Keratinocyte (primary cell): Measurements from ENCODE around the gene WDR33. TPM values are rescaled to one million over a fixed set of nuclear protein-coding genes. Genes with fewer than 3 reads are reported as not detected.

Experiments
- DNase-seq: peaks from one replicate; pipeline ENCODE4 v3.0.0-alpha.2; 2011; ENCODE audit warnings: low read depth, missing footprints, low spot score
- FAIRE-seq: peaks from 2 replicates; lab custom pipeline; 2011; peaks lifted over from hg19 to GRCh38; lab: Jason Lieb, UNC
- H2AFZ ChIP-seq: 2 replicates; pipeline ENCODE4 v1.6.0; 2012; ENCODE audit warnings: low read length, control low read depth, inconsistent platforms; ENCODE audit not compliant: control insufficient read depth
- H3K27ac ChIP-seq: 2 replicates; pipeline ENCODE4 v1.5.1; 2011; ENCODE audit warnings: low read length; ENCODE audit not compliant: control insufficient read depth, insufficient read depth
- H3K27me3 ChIP-seq: 3 replicates; pipeline ENCODE4 v1.6.0; 2011; ENCODE audit warnings: low read length; ENCODE audit not compliant: control insufficient read depth, insufficient read depth; ENCODE audit errors: extremely low read depth
- H3K36me3 ChIP-seq, 2 experiments: 2 replicates in 1 of 2; 3 replicates in 1 of 2; pipeline ENCODE4 v1.5.1; 2011; ENCODE audit warnings: low read length in 2 of 2, mild to moderate bottlenecking in 1 of 2; ENCODE audit not compliant: control insufficient read depth in 2 of 2, insufficient read depth in 2 of 2; ENCODE audit errors: extremely low read depth in 1 of 2
- H3K4me1 ChIP-seq: 3 replicates; pipeline ENCODE4 v1.5.1; 2011; ENCODE audit warnings: low read length; ENCODE audit not compliant: control insufficient read depth, insufficient read depth; ENCODE audit errors: extremely low read depth
- H3K4me2 ChIP-seq: 3 replicates; pipeline ENCODE4 v1.6.0; 2011; ENCODE audit warnings: low read depth, low read length; ENCODE audit not compliant: control insufficient read depth, insufficient read depth; ENCODE audit errors: extremely low read depth
- H3K4me3 ChIP-seq, 3 experiments: fragments of 200-600 bp in 1 of 3; sonication (generic) in 1 of 3; 2 replicates in 2 of 3; 3 replicates in 1 of 3; pipeline ENCODE4 v1.5.1; 2011 to 2016; ENCODE audit warnings: low read length in 3 of 3, mild to moderate bottlenecking in 3 of 3, control low read depth in 2 of 3, inconsistent platforms in 1 of 3, low read depth in 1 of 3, mixed read lengths in 1 of 3, mixed run types in 1 of 3, moderate library complexity in 1 of 3; ENCODE audit not compliant: control insufficient read depth in 2 of 3, insufficient read depth in 2 of 3; ENCODE audit errors: extremely low read depth in 1 of 3
- H3K79me2 ChIP-seq: 2 replicates; pipeline ENCODE4 v1.6.0; 2012; ENCODE audit warnings: low read length; ENCODE audit not compliant: control insufficient read depth, insufficient read depth
- H3K9ac ChIP-seq: 3 replicates; pipeline ENCODE4 v1.6.0; 2011; ENCODE audit warnings: low read length; ENCODE audit not compliant: control insufficient read depth, insufficient read depth; ENCODE audit errors: extremely low read depth
- H3K9me1 ChIP-seq: 3 replicates; pipeline ENCODE4 v1.6.0; 2011; ENCODE audit warnings: low read length; ENCODE audit not compliant: control insufficient read depth, insufficient read depth; ENCODE audit errors: extremely low read depth
- H3K9me3 ChIP-seq: 2 replicates; pipeline ENCODE4 v1.5.1; 2012; ENCODE audit warnings: low read depth, low read length; ENCODE audit not compliant: control insufficient read depth
- H4K20me1 ChIP-seq: 3 replicates; pipeline ENCODE4 v1.6.0; 2011; ENCODE audit warnings: low read length; ENCODE audit not compliant: control insufficient read depth, insufficient read depth; ENCODE audit errors: extremely low read depth
- CTCF ChIP-seq, 3 experiments: IDR thresholded peaks in 1 of 3; conservative IDR thresholded peaks in 1 of 3; optimal IDR thresholded peaks in 1 of 3; 2 replicates in 2 of 3; 3 replicates in 1 of 3; pipeline versions ENCODE3 to v1.5.1; 2011; ENCODE audit warnings: low read length in 3 of 3, mild to moderate bottlenecking in 3 of 3, moderate library complexity in 2 of 3, control low read depth in 1 of 3, inconsistent platforms in 1 of 3; ENCODE audit not compliant: insufficient read depth in 2 of 3; ENCODE audit errors: extremely low read depth in 1 of 3
- EZH2 ChIP-seq: IDR thresholded peaks from one replicate; pipeline ENCODE4 v1.6.1; 2012; ENCODE audit warnings: inconsistent platforms, mild to moderate bottlenecking, low read length, moderate library complexity
- dilution Hi-C: fragments of 300-500 bp; cut with MboI; formaldehyde crosslinking; loops from one replicate; pipeline ENCODE4 v1.7.0; 2020; ENCODE audit warnings: low sequenced_read_pairs; ENCODE audit not compliant: extremely low pct_ligation_motif_present
- polyA plus RNA-seq, 5 experiments: library from polyadenylated mRNA; depleted of rRNA in 3 of 5; stranded (reverse) in 3 of 5; stranded (forward) in 1 of 5; unstranded in 1 of 5; fragments of >200 nt; gene quantifications; 1 replicate in 1 of 5; 2 replicates in 3 of 5; 3 replicates in 1 of 5; pipeline versions ENCODE4 v1.2.1 to v1.2.3, GENCODE V29; 2011 to 2012; ENCODE audit warnings: missing spikeins in 2 of 5, low read depth in 1 of 5, low replicate concordance in 1 of 5

The WDR33 gene
- polyA plus RNA-seq, 1 donor (not counting 4 experiments of a cell fraction or from before 2014, with no cell fraction given) = 44.5 TPM

DNA sequence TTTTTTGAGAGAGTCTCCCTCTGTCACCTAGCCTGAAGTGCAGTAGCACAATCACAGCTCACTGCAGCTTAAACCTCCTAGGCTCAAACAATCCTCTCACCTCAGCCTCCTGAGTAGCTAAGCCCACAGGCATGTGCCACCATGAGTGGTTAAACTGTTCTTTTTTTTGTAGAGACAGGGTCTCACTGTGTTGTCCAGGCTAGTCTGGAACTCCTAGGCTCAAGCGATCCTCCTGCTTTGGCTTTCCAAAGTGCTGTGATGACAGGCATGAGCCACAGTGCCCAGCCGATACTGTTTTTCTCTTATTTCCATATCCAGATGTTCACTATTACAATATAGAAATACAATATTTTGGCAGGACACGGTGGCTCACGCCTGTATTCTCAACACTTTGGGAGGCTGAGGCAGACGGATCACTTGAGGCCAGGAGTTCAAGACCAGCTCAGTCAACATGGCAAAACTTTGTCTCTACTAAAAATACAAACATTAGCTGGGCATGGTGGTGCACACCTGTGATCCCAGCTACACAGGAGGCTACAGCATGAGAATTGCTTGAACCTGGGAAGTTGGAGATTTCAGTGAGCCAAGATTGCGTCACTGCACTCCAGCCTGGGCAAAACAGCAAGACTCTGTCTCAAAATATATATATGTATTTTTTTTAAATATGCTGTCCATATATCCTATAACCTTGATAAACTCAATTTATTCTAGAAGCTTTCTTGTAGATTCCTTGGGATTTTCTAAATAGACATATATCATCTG, 24.7 kb downstream of the WDR33 start:
- Histone ChIP-seq H3K9me3 (no peaks in the 10 kb centered on the region), H3K9ac (no peak overlapping the region), H3K4me2 (no peak overlapping the region), H3K9me1 (no peaks in the 10 kb centered on the region), H3K27me3 (no peaks in the 10 kb centered on the region), H3K36me3 (no peaks in the 10 kb centered on the region), H3K27ac (no peak overlapping the region), H3K79me2 (peaks cover 48% of the 10 kb centered on the region), H4K20me1 (peaks cover 4% of the 10 kb centered on the region), H3K4me1 (no peaks in the 10 kb centered on the region), H3K4me3 (no peak overlapping the region), H2AFZ (no peak overlapping the region)
- dilution Hi-C loops = no loop called here
- no peak for TF ChIP-seq EZH2
- no peak for TF ChIP-seq CTCF (optimal IDR thresholded peaks at IDR 0.05 in 1 of 3, IDR thresholded peaks at IDR 0.05 in 1 of 3, conservative IDR thresholded peaks at IDR 0.05 in 1 of 3; ENCODE audit: extremely low read depth in 1 of 3, insufficient read depth in 2 of 3, low read length in 3 of 3)
- DNase-seq = no peak
- FAIRE-seq = no peak

DNA sequence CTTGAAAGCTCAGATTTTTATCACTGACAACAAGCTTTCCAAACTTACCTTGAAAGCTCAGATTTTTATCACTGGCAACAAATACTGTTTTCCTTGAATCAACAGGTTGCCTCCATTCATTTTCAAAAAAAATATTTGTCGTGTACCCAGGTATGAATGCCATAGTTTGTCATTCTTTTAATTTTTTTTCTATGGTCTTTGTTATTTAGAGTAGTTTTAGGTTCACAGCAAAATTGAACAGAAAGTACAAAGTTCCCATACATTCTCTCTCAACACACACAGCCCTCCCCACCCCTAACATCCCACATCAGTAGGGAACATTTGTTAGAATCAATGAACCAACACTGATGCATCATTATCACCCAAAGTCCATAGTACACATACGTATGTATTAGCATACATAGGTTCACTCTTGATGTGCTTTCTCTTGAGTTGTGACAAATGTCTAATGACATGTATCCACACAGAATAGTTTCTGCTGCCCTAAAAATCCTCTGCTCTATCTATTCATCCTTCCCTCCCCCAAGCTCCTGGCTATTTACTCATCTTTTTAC, 25.9 kb downstream of the WDR33 start:
- H3K27me3 ChIP-seq = no peaks in the 10 kb centered on the region
- dilution Hi-C loops = no loop called here
- FAIRE-seq = no peak

More for the DNA sequence above, 25.9 kb downstream of the WDR33 start:
- no peak overlapping the region for H3K4me2 ChIP-seq
- H3K4me1 ChIP-seq = no peaks in the 10 kb centered on the region
- no peaks in the 10 kb centered on the region for H3K9me1 ChIP-seq
- H3K4me3 ChIP-seq = no peak overlapping the region
- DNase-seq = no peak
- H3K9ac ChIP-seq = no peak overlapping the region
- no peak for TF ChIP-seq EZH2
- no peak for TF ChIP-seq CTCF (optimal IDR thresholded peaks at IDR 0.05 in 1 of 3, IDR thresholded peaks at IDR 0.05 in 1 of 3, conservative IDR thresholded peaks at IDR 0.05 in 1 of 3; ENCODE audit: extremely low read depth in 1 of 3, insufficient read depth in 2 of 3, low read length in 3 of 3)
- no peaks in the 10 kb centered on the region for H3K9me3 ChIP-seq
- peaks cover 2% of the 10 kb centered on the region for H4K20me1 ChIP-seq
- H3K27ac ChIP-seq = no peak overlapping the region
- peaks cover 47% of the 10 kb centered on the region for H3K79me2 ChIP-seq
- no peaks in the 10 kb centered on the region for H3K36me3 ChIP-seq
- no peak overlapping the region for H2AFZ ChIP-seq
